ENCODE measurements around the gene KRT39.

- TF ChIP-seq CTCF (IDR thresholded peaks at IDR 0.05) (no peak), POLR2AphosphoS5 (IDR thresholded peaks at IDR 0.05) (no peak), POLR2A (IDR thresholded peaks at IDR 0.05) (no peak)
These were observed 27.1 kb upstream of the KRT39 start, which contains the start of gene KRTAP3-3 for GRCh38 chr17:40993839-40994238.
